NCI-H1694 treated with DMSO at 0.1 percent for 48 hours (cell line): ENCODE results near the gene SIRT6.
"Not testable (repeated sequence)": the region's sequence is repeated elsewhere in the genome, so short reads cannot be mapped to it uniquely, and the experiment has no call there.

Source experiments
- DNase-seq: peaks from one replicate; lab custom pipeline; 2025; lab: John Stamatoyannopoulos, UW

SIRT6 gene

DNA sequence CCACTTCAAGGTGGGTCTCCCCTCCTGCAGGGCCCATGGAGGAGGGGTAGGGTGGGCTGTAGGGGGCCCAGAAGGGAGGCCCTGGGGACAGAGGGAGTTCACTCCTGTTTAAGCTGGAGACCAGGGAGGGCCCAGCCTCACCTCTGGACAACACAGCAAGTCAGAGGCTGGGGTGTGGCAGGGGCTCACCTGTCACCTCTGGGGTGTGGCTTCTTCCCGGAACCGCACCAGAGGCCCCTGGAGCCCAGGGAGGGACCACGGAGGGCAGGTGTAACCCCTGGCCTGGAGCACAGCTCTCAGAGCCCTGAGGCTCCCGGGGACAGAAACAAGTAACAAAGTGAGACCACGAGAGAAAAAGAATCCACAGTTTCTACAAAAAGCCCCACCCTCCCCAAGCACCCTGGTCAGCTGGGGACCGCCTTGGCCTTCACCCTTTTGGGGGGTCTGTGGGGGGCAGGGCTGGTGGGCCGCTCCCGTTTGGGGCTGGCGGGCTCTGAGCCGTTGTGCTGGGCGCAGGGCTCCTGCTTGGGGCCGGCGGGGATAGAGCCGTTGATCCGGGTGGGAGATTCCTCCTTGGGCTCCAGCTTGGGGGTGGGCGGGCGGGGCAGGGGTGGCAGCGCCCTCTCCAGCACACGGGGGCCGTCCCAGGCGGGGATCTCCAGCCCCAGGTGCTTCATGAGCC lies 8.0 kb downstream of the SIRT6 start:
- no peak for DNase-seq

DNA sequence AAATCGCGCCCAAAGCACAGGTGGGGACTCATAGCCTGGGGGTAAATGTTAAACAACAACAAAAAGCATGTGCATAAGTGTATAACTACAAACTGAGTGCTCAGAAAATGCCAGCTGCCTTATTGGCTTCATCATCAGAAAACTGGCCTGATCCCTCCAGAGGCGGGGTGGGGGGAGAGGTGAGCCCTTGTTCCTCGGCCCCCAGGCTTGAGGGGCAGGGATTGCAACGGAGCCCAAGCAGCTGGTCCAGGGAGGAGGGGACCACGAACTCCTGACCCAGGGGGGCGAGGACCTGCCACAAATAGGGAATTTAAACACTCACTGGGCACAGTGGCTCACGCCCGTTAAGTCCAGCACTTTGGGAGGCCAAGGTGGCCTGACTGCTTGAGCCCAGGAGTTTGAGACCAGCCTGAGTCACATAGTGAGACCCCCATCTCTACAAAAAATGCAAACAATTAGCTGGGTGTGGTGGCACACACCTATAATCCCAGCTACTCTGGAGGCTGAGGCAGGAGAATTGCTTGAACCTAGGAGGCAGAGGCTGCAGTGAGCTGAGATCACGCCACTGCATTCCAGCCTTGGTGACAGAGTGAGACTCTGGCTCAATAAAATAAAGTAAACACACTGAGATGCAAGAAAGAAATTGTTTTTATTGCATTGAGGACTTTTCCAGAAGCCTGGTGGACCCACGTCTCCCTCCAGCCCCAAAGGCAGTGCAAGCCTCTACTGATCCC lies 8.7 kb downstream of the SIRT6 start:
- DNase-seq = no peak

- DNase-seq = no peak
Observed at GRCh38 chr19:4172861-4173473, 9.4 kb downstream of the SIRT6 start.

DNA sequence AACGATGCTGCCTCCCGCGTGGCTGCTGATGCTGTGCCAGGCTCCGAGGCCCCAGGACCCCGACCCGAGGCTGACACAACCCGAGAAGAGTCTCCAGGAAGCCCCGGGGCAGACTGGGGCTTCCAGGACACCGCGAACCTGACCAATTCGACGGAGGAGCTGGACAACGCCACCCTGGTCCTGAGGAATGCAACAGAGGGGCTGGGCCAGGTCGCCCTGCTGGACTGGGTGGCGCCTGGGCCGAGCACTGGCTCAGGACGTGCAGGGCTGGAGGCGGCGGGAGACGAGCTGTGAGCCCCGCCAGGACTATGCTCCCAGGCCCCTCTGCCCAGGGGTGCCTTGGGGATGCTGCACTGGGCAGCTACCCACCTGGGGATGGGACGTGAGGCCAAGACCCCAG lies 10.7 kb downstream of the SIRT6 start:
- no peak for DNase-seq

DNA sequence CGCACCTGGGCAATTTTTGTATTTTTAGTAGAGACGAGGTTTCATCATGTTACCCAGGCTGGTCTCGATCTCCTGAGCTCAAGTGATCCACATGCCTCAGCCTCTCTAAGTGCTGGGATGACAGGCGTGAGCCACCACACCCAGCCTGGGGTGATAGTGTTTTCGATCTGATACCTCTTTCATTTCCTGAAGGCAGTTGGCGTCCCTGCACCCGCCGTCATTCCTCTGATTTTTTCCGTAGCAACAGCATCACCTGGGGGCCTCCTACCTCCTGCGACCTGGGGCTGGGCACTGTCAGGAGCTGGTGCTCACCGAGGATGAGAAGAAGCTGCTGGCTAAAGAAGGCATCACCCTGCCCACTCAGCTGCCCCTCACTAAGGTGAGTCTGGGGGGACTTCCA lies 18.1 kb downstream of the SIRT6 start:
- no peak for DNase-seq

- DNase-seq = no peak
Observed at GRCh38 chr19:4161415-4162077, 20.8 kb downstream of the SIRT6 start.

- not testable (repeated sequence) for DNase-seq
Observed at GRCh38 chr19:4157971-4158370, 24.4 kb downstream of the SIRT6 start.

GRCh38 chr19:4157164-4157563 lies 25.2 kb downstream of the SIRT6 start:
- no peak for DNase-seq

- no peak for DNase-seq
Observed at GRCh38 chr19:4154571-4155312, 27.6 kb downstream of the SIRT6 start.

DNA sequence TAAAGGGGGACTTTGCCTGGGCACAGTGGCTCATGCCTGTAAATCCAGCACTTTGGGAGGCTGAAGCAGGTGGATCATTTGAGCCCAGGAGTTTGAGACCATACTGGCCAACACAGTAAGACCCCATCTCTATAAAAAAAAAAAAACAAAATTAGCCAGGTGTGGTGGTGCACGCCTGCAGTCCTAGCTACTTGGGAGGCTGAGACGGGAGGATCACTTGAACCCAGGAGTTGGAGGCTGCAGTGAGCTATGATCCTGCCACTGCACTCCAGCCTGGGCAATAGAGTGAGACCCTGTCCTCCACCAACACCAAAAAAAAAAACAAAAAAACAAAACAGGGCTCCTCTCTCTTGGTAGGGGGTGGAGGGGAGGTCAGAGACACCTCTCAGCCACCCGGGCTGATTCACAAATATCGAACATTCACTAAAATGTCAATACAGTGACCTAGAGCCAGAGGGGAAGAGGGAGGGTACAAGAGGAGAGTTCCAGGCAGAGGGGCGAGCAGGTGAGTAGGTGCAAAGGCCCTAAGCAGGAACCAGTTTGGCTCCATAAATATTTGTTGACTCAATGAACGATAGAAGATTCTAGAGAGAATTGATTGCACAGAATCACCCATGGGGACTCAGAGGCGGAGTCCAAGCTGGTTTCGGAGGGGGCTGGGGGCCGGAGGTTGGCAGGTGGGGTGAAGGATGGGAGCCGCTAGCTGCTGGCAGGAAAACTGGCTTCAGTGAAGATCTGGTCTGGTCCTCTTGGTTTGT lies 29.9 kb downstream of the SIRT6 start:
- DNase-seq = no peak

DNA sequence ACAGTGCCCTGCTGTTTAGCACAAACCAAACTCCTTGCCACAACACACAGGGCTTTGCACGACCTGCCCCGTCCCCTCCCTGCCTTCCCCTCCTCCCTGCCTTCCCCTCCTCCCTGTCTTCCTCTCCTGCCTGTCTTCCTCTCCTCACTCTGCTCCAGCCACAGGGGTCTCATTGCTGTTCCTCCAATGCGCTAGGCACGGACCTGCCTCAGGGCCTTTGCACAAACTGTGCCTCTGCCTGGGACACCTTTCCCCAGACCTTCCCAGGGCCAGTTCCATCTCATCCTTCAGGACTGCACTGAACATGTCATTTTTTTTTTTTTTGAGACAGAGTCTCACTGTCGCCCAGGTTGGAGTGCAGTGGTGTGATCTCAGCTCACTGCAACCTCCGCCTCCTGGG lies 30.7 kb downstream of the SIRT6 start:
- no peak for DNase-seq

GRCh38 chr19:4149518-4150288 lies 32.7 kb downstream of the SIRT6 start:
- no peak for DNase-seq

- DNase-seq = no peak
Observed at GRCh38 chr19:4144666-4145249, 37.6 kb downstream of the SIRT6 start.

- DNase-seq = not testable (repeated sequence)
Observed at GRCh38 chr19:4142916-4143315, 39.4 kb downstream of the SIRT6 start.

DNA sequence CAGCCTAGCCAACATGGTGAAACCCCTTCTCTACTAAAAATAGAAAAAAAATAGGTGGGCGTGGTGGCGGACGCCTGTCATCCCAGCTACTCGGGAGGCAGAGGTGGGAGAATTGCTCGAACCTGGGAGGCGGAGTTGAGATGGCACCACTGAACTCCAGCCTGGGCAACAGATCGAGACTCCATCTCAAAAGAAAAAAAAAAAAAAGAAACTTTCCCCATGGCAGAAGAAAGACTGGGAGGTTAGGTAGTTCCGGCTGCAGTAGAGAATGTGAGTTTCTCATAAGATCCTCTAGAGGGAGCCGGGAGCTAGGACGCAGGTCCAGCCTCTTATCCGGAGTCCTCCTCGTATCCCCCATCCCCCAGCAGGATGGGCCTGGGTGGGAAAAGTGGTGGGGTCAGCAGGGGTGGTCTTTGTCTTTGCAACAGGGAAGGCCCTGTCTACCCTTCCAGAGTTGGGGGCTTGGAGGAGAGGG lies 42.1 kb downstream of the SIRT6 start:
- DNase-seq = peak; percentile 64

GRCh38 chr19:4139614-4140236 lies 42.6 kb downstream of the SIRT6 start:
- DNase-seq = peak; percentile 34

DNA sequence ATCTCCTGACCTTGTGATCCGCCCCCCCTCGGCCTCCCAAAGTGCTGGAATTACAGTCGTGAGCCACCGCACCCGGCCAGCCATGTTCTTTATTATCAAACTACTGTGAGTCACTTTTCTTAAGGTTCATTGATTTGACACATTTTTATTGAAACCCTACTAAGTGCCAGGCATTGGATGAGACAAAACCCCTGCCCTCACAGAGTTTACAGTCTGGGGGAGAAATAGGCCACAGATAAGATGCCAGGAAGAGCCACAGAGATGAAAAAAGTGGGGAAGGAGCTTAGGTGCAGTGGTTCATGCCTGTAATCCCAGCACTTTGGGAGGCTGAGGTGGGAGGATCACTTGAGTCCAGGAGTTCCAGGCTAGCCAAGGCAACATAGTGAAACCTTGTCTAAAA lies 43.9 kb downstream of the SIRT6 start:
- DNase-seq = no peak

- DNase-seq = no peak
Observed at GRCh38 chr19:4136680-4137088, 45.7 kb downstream of the SIRT6 start.

DNA sequence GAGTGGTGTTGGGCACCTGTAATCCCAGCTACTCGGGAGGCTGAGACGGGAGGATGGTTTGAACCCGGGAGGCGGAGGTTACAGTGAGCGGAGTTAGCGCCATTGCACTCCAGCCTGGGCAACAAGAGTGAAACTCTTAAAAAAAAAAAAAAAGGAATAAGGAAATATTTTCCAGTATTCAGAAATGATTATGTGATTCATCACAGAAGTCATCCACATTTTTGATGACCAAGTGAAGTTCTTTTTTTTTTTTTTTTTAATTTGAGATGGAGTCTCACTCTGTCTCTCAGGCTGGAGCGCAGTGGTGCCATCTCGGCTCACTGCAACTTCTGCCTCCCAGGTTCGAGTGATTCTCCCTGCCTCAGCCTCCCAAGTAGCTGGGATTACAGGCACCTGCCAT lies 47.0 kb downstream of the SIRT6 start:
- DNase-seq = not testable (repeated sequence)
